Measurements from ENCODE around the gene CLSTN3. TPM values are rescaled to one million over a fixed set of nuclear protein-coding genes. Genes with fewer than 3 reads are reported as not detected.
"Not testable (repeated sequence)": the region's sequence is repeated elsewhere in the genome, so short reads cannot be mapped to it uniquely, and the experiment has no call there.

Gene CLSTN3
- total RNA-seq, 1 experiment from 2014 or later: 40.2 TPM

- Mint-ChIP-seq H3K36me3 (ENCODE audit: insufficient read depth, unreplicated experiment) (peaks cover 22% of the 10 kb centered on the region), H3K27me3 (ENCODE audit: insufficient read depth, unreplicated experiment) (no peaks in the 10 kb centered on the region), H3K4me3 (ENCODE audit: unreplicated experiment) (no peak overlapping the region), H3K4me1 (ENCODE audit: low read depth, unreplicated experiment) (peaks cover under 1% of the 10 kb centered on the region), H3K27ac (ENCODE audit: unreplicated experiment) (no peak overlapping the region), H3K9me3 (ENCODE audit: unreplicated experiment) (peaks cover 15% of the 10 kb centered on the region)
- peaks cover 5% of the 10 kb centered on the region for H3K36me3 ChIP-seq (ENCODE audit: control insufficient read depth, insufficient read depth, low read length)
- peak in 1 of 2 experiments; percentile 30 for DNase-seq
- ChIA-PET CTCF (no interaction called here), POLR2A (interaction anchor here (0.6 kb wide), 1 partner anchor 180 kb away, joined by 3 read pairs; no protein-coding TSS in a partner anchor)
- no TSS peak for BruUV-seq (replicated peaks)
- H3K4me1 ChIP-seq: no peaks in the 10 kb centered on the region
- intact Hi-C loops (cut with micrococcal nuclease; ENCODE audit: unreplicated experiment): no loop called here
- no peak overlapping the region for H3K4me3 ChIP-seq (ENCODE audit: low read depth, low read length)
- H3K27me3 ChIP-seq (replicated peaks; ENCODE audit: control insufficient read depth, insufficient read depth, low read length): no peaks in the 10 kb centered on the region
- H3K9me3 ChIP-seq: peaks cover 15% of the 10 kb centered on the region
- TF ChIP-seq CTCF (IDR thresholded peaks at IDR 0.05; ENCODE audit: insufficient read depth in 1 of 2, low read depth in 1 of 2, low read length in 1 of 2, severe bottlenecking in 1 of 2, unreplicated experiment in 1 of 2): no peak
These were observed 27.6 kb upstream of the CLSTN3 start for GRCh38 chr12:7102582-7102981.

- no peak overlapping the region for H3K4me3 ChIP-seq (ENCODE audit: low read depth, low read length)
- BruUV-seq (replicated peaks): no TSS peak
- Mint-ChIP-seq H3K4me1 (ENCODE audit: low read depth, unreplicated experiment) (peaks cover 5% of the 10 kb centered on the region), H3K27ac (ENCODE audit: unreplicated experiment) (no peak overlapping the region), H3K36me3 (ENCODE audit: insufficient read depth, unreplicated experiment) (peaks cover 36% of the 10 kb centered on the region), H3K4me3 (ENCODE audit: unreplicated experiment) (no peak overlapping the region), H3K9me3 (ENCODE audit: unreplicated experiment) (peaks cover 15% of the 10 kb centered on the region), H3K27me3 (ENCODE audit: insufficient read depth, unreplicated experiment) (no peaks in the 10 kb centered on the region)
- CTCF ChIA-PET: interaction anchor here (0.7 kb wide), 1 partner anchor 47 kb away, joined by 3 read pairs; no protein-coding TSS in a partner anchor
- intact Hi-C loops (cut with micrococcal nuclease; ENCODE audit: unreplicated experiment): no loop called here
- TF ChIP-seq CTCF (IDR thresholded peaks at IDR 0.05; ENCODE audit: insufficient read depth in 1 of 2, low read depth in 1 of 2, low read length in 1 of 2, severe bottlenecking in 1 of 2, unreplicated experiment in 1 of 2): no peak
- no peaks in the 10 kb centered on the region for H3K4me1 ChIP-seq
- H3K27me3 ChIP-seq (replicated peaks; ENCODE audit: control insufficient read depth, insufficient read depth, low read length): no peaks in the 10 kb centered on the region
- H3K9me3 ChIP-seq: peaks cover 15% of the 10 kb centered on the region
- peaks cover 5% of the 10 kb centered on the region for H3K36me3 ChIP-seq (ENCODE audit: control insufficient read depth, insufficient read depth, low read length)
- POLR2A ChIA-PET: no interaction called here
- DNase-seq: peak in 1 of 2 experiments; percentile 21
These were observed 26.2 kb upstream of the CLSTN3 start for GRCh38 chr12:7103837-7104584.

- POLR2A ChIA-PET: no interaction called here
- Histone ChIP-seq H3K4me1 (no peaks in the 10 kb centered on the region), H3K36me3 (ENCODE audit: control insufficient read depth, insufficient read depth, low read length) (peaks cover 3% of the 10 kb centered on the region), H3K27me3 (replicated peaks; ENCODE audit: control insufficient read depth, insufficient read depth, low read length) (no peaks in the 10 kb centered on the region), H3K4me3 (ENCODE audit: low read depth, low read length) (no peak overlapping the region), H3K9me3 (peaks cover 15% of the 10 kb centered on the region)
- Mint-ChIP-seq H3K27me3 (ENCODE audit: insufficient read depth, unreplicated experiment) (no peaks in the 10 kb centered on the region), H3K4me1 (ENCODE audit: low read depth, unreplicated experiment) (peaks cover 12% of the 10 kb centered on the region), H3K27ac (ENCODE audit: unreplicated experiment) (no peak overlapping the region), H3K36me3 (ENCODE audit: insufficient read depth, unreplicated experiment) (peaks cover 32% of the 10 kb centered on the region), H3K4me3 (ENCODE audit: unreplicated experiment) (no peak overlapping the region), H3K9me3 (ENCODE audit: unreplicated experiment) (peaks cover 15% of the 10 kb centered on the region)
- BruUV-seq (replicated peaks): no TSS peak
- DNase-seq: no peak
- CTCF ChIA-PET: no interaction called here
- intact Hi-C loops (cut with micrococcal nuclease; ENCODE audit: unreplicated experiment): loop anchor here (5.0 kb wide), 1 partner anchor 89 kb away; the partner anchor contains the start of gene LPCAT3
- no peak for TF ChIP-seq CTCF (IDR thresholded peaks at IDR 0.05; ENCODE audit: insufficient read depth in 1 of 2, low read depth in 1 of 2, low read length in 1 of 2, severe bottlenecking in 1 of 2, unreplicated experiment in 1 of 2)
These were observed 24.1 kb upstream of the CLSTN3 start for GRCh38 chr12:7106082-7106481.

- Mint-ChIP-seq H3K9me3 (ENCODE audit: unreplicated experiment) (peaks cover 15% of the 10 kb centered on the region), H3K4me3 (ENCODE audit: unreplicated experiment) (peak overlapping the region; percentile 85), H3K36me3 (ENCODE audit: insufficient read depth, unreplicated experiment) (peaks cover 32% of the 10 kb centered on the region), H3K4me1 (ENCODE audit: low read depth, unreplicated experiment) (peaks cover 12% of the 10 kb centered on the region)
- BruUV-seq (replicated peaks); H3K27ac Mint-ChIP-seq (ENCODE audit: unreplicated experiment); H3K27me3 Mint-ChIP-seq (ENCODE audit: insufficient read depth, unreplicated experiment); H3K4me3 ChIP-seq (ENCODE audit: low read depth, low read length); H3K4me1 ChIP-seq; H3K27me3 ChIP-seq (replicated peaks; ENCODE audit: control insufficient read depth, insufficient read depth, low read length); H3K36me3 ChIP-seq (ENCODE audit: control insufficient read depth, insufficient read depth, low read length): not testable (repeated sequence)
- peaks cover 15% of the 10 kb centered on the region for H3K9me3 ChIP-seq
- POLR2A ChIA-PET: interaction anchor here (0.6 to 3.1 kb wide), 4 partner anchors 13 to 829 kb away, joined by 3 to 50 read pairs (median 4); partner anchors contain the start of genes C12orf57 and RNU7-1
- CTCF ChIA-PET: interaction anchor here (0.7 to 3.4 kb wide), 8 partner anchors 13 to 216 kb away, joined by 3 to 58 read pairs (median 7); partner anchors contain the start of genes C12orf57, C1R and RNU7-1
- intact Hi-C loops (cut with micrococcal nuclease; ENCODE audit: unreplicated experiment): loop anchor here (5.0 kb wide), 1 partner anchor 90 kb away; the partner anchor contains the start of gene LPCAT3
- peak in 1 of 2 experiments; percentile 14 for DNase-seq
These were observed 23.0 kb upstream of the CLSTN3 start for GRCh38 chr12:7107181-7107580.

Measured in Caco-2 (cell line).